GM12878 (cell line): Measurements from ENCODE around the gene DNAJB6. TPM values are rescaled to one million over a fixed set of nuclear protein-coding genes. Genes with fewer than 3 reads are reported as not detected.

Experiments used
- ATAC-seq: fragments of 200-7000 bp; cut with Tn5 transposase; 3 replicates; pipeline ENCODE4 v1.9.1; 2020; ENCODE audit warnings: mild to moderate bottlenecking, moderate library complexity
- BruUV-seq: library from RNA; stranded (reverse); fragments of 400-500 nt; replicated peaks from 2 replicates; lab custom pipeline; 2021; lab: Mats Ljungman, UMichigan
- CTCF ChIA-PET: fragments of 300-600 bp; sonication (Branson Sonifier 250); formaldehyde crosslinking; extraction: SDS; loops from one replicate; lab custom pipeline; 2021; ENCODE audit warnings: inconsistent platforms; lab: Yijun Ruan, JAX
- POLR2A ChIA-PET: fragments of 350-600 bp; formaldehyde crosslinking; extraction: SDS; loops from one replicate; lab custom pipeline; 2021; ENCODE audit warnings: inconsistent platforms; lab: Charles Lee
- RAD21 ChIA-PET: fragments of 300-600 bp; sonication (Branson Sonifier 250); formaldehyde crosslinking; loops from one replicate; lab custom pipeline; 2023; ENCODE audit warnings: antibody characterized with exemption; ENCODE audit not compliant: unreplicated experiment; lab: Charles Lee
- SMC1A ChIA-PET: fragments of 300-600 bp; sonication (Branson Sonifier 250); formaldehyde crosslinking; loops from one replicate; lab custom pipeline; 2023; ENCODE audit not compliant: unreplicated experiment, uncharacterized antibody; lab: Charles Lee
- DNase-seq: peaks from one replicate; pipeline ENCODE4 v3.0.0-alpha.2; 2011; ENCODE audit warnings: low read depth, low spot score
- FAIRE-seq: peaks from 3 replicates; lab custom pipeline; 2011; peaks lifted over from hg19 to GRCh38; lab: Jason Lieb, UNC
- H2AFZ ChIP-seq: 2 replicates; pipeline ENCODE4 v1.6.0; 2011; ENCODE audit warnings: low read depth, low read length, control low read depth; ENCODE audit not compliant: control insufficient read depth
- H3K27ac ChIP-seq: 2 replicates; pipeline ENCODE4 v1.5.1; 2011; ENCODE audit warnings: control low read depth; ENCODE audit not compliant: control insufficient read depth, insufficient read depth
- H3K27me3 ChIP-seq, 2 experiments: replicated peaks in 1 of 2; 2 replicates each; pipeline versions ENCODE4 v1.6.0 to v1.6.1; 2011; ENCODE audit warnings: low read length in 1 of 2; ENCODE audit not compliant: control insufficient read depth in 2 of 2, insufficient read depth in 2 of 2
- H3K36me3 ChIP-seq, 2 experiments: 2 replicates each; pipeline ENCODE4 v1.5.1; 2011; ENCODE audit warnings: low read length in 1 of 2; ENCODE audit not compliant: control insufficient read depth in 2 of 2, insufficient read depth in 2 of 2
- H3K4me1 ChIP-seq: 2 replicates; pipeline ENCODE4 v1.6.1; 2011; ENCODE audit warnings: mild to moderate bottlenecking, low read length, moderate library complexity, mixed read lengths; ENCODE audit not compliant: control insufficient read depth, insufficient read depth
- H3K4me2 ChIP-seq: 2 replicates; pipeline ENCODE4 v1.6.0; 2011; ENCODE audit warnings: control low read depth; ENCODE audit not compliant: control insufficient read depth, insufficient read depth
- H3K4me3 ChIP-seq: fragments of 200-600 bp; sonication (generic); 2 replicates; pipeline ENCODE4 v1.5.1; 2016
- H3K79me2 ChIP-seq: 2 replicates; pipeline ENCODE4 v1.6.0; 2011; ENCODE audit warnings: low read length; ENCODE audit not compliant: control insufficient read depth, insufficient read depth
- H3K9ac ChIP-seq: 2 replicates; pipeline ENCODE4 v1.8.0; 2011; ENCODE audit warnings: low read length, control low read depth, mixed read lengths; ENCODE audit not compliant: control insufficient read depth, insufficient read depth
- H3K9me3 ChIP-seq: replicated peaks from 3 replicates; pipeline ENCODE4 v1.5.1; 2011; ENCODE audit warnings: mild to moderate bottlenecking, low read length; ENCODE audit not compliant: control insufficient read depth, insufficient read depth
- H4K20me1 ChIP-seq: 2 replicates; pipeline ENCODE4 v1.6.0; 2011; ENCODE audit not compliant: control insufficient read depth, insufficient read depth
- ASH2L ChIP-seq: fragments of 300-600, 200-600 bp; sonication (generic); IDR thresholded peaks from 2 replicates; pipeline ENCODE4 v1.6.1; 2017; ENCODE audit warnings: low read depth, mild to moderate bottlenecking, borderline replicate concordance
- BACH1 ChIP-seq: fragments of 450-650 bp; IDR thresholded peaks from 2 replicates; pipeline ENCODE4 v1.6.1; 2017; ENCODE audit warnings: mild to moderate bottlenecking, borderline replicate concordance
- BHLHE40 ChIP-seq, 2 experiments: fragments of 450-650 bp in 1 of 2; IDR thresholded peaks; 2 replicates each; pipeline ENCODE4 v1.6.1; 2011 to 2017; ENCODE audit warnings: low read depth in 2 of 2, borderline replicate concordance in 1 of 2, improper control_type of control experiment in 1 of 2, low read length in 1 of 2, mild to moderate bottlenecking in 1 of 2
- CBX5 ChIP-seq: sonication (generic); IDR thresholded peaks from 2 replicates; pipeline ENCODE4 v1.6.1; 2016; ENCODE audit warnings: low read depth, moderate library complexity, mild to moderate bottlenecking, inconsistent platforms
- EGR1 ChIP-seq, 2 experiments: IDR thresholded peaks; 1 replicate in 1 of 2; 2 replicates in 1 of 2; pipeline ENCODE4 v1.6.1; 2011 to 2012; ENCODE audit warnings: low read depth in 2 of 2, low read length in 2 of 2, borderline replicate concordance in 1 of 2, mild to moderate bottlenecking in 1 of 2, moderate library complexity in 1 of 2
- GATAD2B ChIP-seq: fragments of 450-650 bp; conservative IDR thresholded peaks from 2 replicates; pipeline ENCODE4 v1.6.1; 2017; ENCODE audit warnings: low read depth, mild to moderate bottlenecking, moderate library complexity
- LARP7 ChIP-seq: fragments of 450-650 bp; IDR thresholded peaks from 2 replicates; pipeline ENCODE4 v1.6.1; 2017; ENCODE audit warnings: mild to moderate bottlenecking
- MXI1 ChIP-seq: fragments of 150-350 bp; IDR thresholded peaks from 2 replicates; pipeline ENCODE4 v1.6.1; 2011; ENCODE audit warnings: low read depth, mild to moderate bottlenecking, inconsistent platforms, low read length, improper control_type of control experiment
- NFYA ChIP-seq: IDR thresholded peaks from 2 replicates; pipeline ENCODE4 v1.6.1; 2011; ENCODE audit warnings: low read depth, mild to moderate bottlenecking, low read length, improper control_type of control experiment, borderline replicate concordance
- RCOR1 ChIP-seq: conservative IDR thresholded peaks from 2 replicates; pipeline ENCODE4 v1.6.1; 2012; ENCODE audit warnings: low read depth, low read length, improper control_type of control experiment
- RUNX3 ChIP-seq: IDR thresholded peaks from 2 replicates; pipeline ENCODE4 v1.6.1; 2012; ENCODE audit warnings: low read length, inconsistent platforms
- SP1 ChIP-seq: IDR thresholded peaks from one replicate; pipeline ENCODE4 v1.6.1; 2011; ENCODE audit warnings: low read depth, low read length
- USF2 ChIP-seq: IDR thresholded peaks from 2 replicates; pipeline ENCODE4 v1.6.1; 2011; ENCODE audit warnings: low read depth, low read length, improper control_type of control experiment, borderline replicate concordance
- ZSCAN29 ChIP-seq: fragments of 450-650 bp; IDR thresholded peaks from 2 replicates; pipeline ENCODE4 v1.6.1; 2017; ENCODE audit warnings: mild to moderate bottlenecking, moderate library complexity
- WGBS: methylation state at CpG from one replicate; pipeline ENCODE4 v1.1.6; 2016; ENCODE audit warnings: low lambda C conversion rate; ENCODE audit not compliant: insufficient replicate concordance, insufficient coverage; ENCODE audit errors: missing lambda C conversion rate; 5-methylcytosine and 5-hydroxymethylcytosine counted together
- in situ Hi-C: fragments of 300-500 bp; cut with MboI; formaldehyde crosslinking; loops from 9 replicates; pipeline ENCODE4 v1.14.3; 2018; ENCODE audit warnings: mixed read lengths
- intact Hi-C: fragments of 100-400 bp; cut with micrococcal nuclease; formaldehyde crosslinking; loops from one replicate; pipeline ENCODE4 v1.14.2; 2022; ENCODE audit not compliant: unreplicated experiment
- polyA plus RNA-seq, 11 experiments: library from polyadenylated mRNA; depleted of rRNA in 4 of 11; unstranded in 6 of 11; stranded (reverse) in 5 of 11; fragments of >200 nt; fragmentation: Nextera tagmentation in 4 of 11; fragmentation: Illumina TruSeq in 1 of 11; extraction: Ambion mirVana in 4 of 11; extraction: Trizol in 1 of 11; gene quantifications; 1 replicate in 1 of 11; 2 replicates in 10 of 11; pipeline versions ENCODE4 v1.2.1 to v1.2.3, GENCODE V29; 2011 to 2016; ENCODE audit warnings: inconsistent platforms in 2 of 11, missing spikeins in 2 of 11, low read depth in 1 of 11
- total RNA-seq, 4 experiments: library from RNA; depleted of rRNA in 3 of 4; stranded (reverse); fragments of >200 nt in 3 of 4; fragmentation: Illumina TruSeq in 1 of 4; extraction: Trizol in 1 of 4; gene quantifications; 2 replicates each; pipeline versions ENCODE4 v1.2.1 to v1.2.3, GENCODE V29; 2013 to 2021

DNAJB6 gene
- total and polyA plus RNA-seq, 10 of the 15 experiments (the other 5 are each of a cell fraction or from before 2014, with no cell fraction given): 34.5 to 117 (median 53.1) TPM

DNA sequence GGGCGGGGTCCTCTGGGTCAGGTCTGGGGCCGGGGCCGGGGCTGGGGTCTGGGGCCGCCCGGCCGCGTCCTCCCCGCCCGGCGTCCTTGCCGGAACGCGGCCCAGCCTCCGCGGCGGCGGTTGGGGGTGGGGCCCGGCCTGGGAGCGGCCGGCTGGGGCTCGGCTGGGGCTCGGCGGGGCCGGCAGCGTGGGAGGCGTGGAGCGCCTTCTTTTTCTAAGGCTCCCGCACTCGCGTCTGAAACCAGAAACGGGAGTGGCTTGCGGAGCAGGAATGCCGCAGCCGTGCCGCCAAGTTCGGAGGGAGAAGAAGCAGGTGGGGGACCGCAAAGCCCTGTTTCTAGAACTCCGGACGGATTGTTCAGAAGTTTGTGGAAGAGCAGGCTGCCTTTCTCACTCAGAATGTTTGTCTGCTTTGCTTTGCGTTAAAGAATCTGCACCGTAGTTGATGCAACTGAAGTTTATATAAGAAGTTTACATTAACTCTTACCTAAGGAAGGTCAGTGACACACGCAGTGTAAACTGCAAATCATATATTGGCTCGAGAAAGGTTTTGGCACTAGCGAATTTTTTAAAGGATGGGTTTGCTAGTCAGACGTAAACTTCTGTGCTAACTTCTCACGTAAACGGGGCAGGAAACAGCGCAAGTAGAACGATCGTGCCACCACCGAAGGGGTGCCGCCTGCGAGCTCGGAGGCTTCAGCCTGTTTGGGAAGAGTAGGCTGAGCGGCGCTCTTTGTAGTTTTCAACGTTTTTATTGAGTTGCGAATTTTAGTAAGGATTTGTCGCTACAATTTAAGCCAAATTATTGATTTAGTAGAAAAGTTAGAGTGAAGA, 729 bp downstream of the DNAJB6 start:
- ATAC-seq (peak; percentile 78), FAIRE-seq (peak; percentile 41), DNase-seq (no peak)
- no peaks in the 10 kb centered on the region for H3K36me3 ChIP-seq
- ChIA-PET CTCF (interaction anchor here (1.0 to 4.1 kb wide), 8 partner anchors 8 to 1640 kb away, joined by 3 to 40 read pairs (median 8); no protein-coding TSS in a partner anchor), POLR2A (interaction anchor here (0.9 to 3.2 kb wide), 5 partner anchors 9 to 451 kb away, joined by 3 to 21 read pairs (median 5); no protein-coding TSS in a partner anchor), SMC1A (interaction anchor here (0.6 to 2.9 kb wide), 5 partner anchors 12 to 87 kb away, joined by 3 to 12 read pairs (median 6); no protein-coding TSS in a partner anchor), RAD21 (interaction anchor here (1.4 to 2.1 kb wide), 4 partner anchors 12 to 49 kb away, joined by 3 to 15 read pairs (median 4); no protein-coding TSS in a partner anchor)
- no peaks in the 10 kb centered on the region for H4K20me1 ChIP-seq
- in situ Hi-C loops: no loop called here
- WGBS: under 1% methylated on average over 49 of the region's 59 CpGs
- no peak overlapping the region for H2AFZ ChIP-seq
- peaks cover 22% of the 10 kb centered on the region for H3K4me1 ChIP-seq
- peak overlapping the region; percentile 85 for H3K4me2 ChIP-seq
- BruUV-seq: no TSS peak
- peak overlapping the region; percentile 85 for H3K4me3 ChIP-seq
- H3K27me3 ChIP-seq: no peaks in the 10 kb centered on the region
- intact Hi-C loops: loop anchor here (5.0 kb wide), 1 partner anchor 200 kb away; the partner anchor contains the start of gene UBE3C
- H3K79me2 ChIP-seq: peaks cover 51% of the 10 kb centered on the region
- TF ChIP-seq RUNX3: no peak
- TF ChIP-seq NFYA: no peak
- peak in 1 of 2 experiments; percentile 70; a peak in 2 of 3 replicates for TF ChIP-seq EGR1 (IDR thresholded peaks at IDR 0.05; ENCODE audit: borderline replicate concordance in 1 of 2, low read depth in 2 of 2, low read length in 2 of 2)
- peak; percentile 12; the same call in 1 of the 2 replicates for TF ChIP-seq BACH1
- no peak for TF ChIP-seq SP1
- TF ChIP-seq GATAD2B: peak; percentile 34; the same call in 1 of the 2 replicates
- TF ChIP-seq USF2: no peak
- 0 out of 2 replicates have a peak, but pooled peaks have one; percentile 16 for TF ChIP-seq MXI1
- peak; percentile 33; the same call in 1 of the 2 replicates for TF ChIP-seq ZSCAN29
- no peak for TF ChIP-seq ASH2L
- no peak for TF ChIP-seq CBX5
- TF ChIP-seq BHLHE40 (IDR thresholded peaks at IDR 0.05; ENCODE audit: borderline replicate concordance in 1 of 2, low read depth in 2 of 2, low read length in 1 of 2): no peak
- peak; percentile 24; the same call in 1 of the 2 replicates for TF ChIP-seq LARP7
- TF ChIP-seq RCOR1: no peak
- H3K9ac ChIP-seq: peak overlapping the region; percentile 70
- H3K27ac ChIP-seq: peak overlapping the region; percentile 66
- no peaks in the 10 kb centered on the region for H3K9me3 ChIP-seq
